GM13976 (cell line): ENCODE results near the gene KCNAB2.

ENCODE experiments used
- DNase-seq: peaks from one replicate; pipeline ENCODE4 v3.0.0; 2012; ENCODE audit warnings: low spot score
- in situ Hi-C: fragments of 300-500 bp; cut with MboI; formaldehyde crosslinking; loops from one replicate; pipeline ENCODE4 v1.12.0; 2022; ENCODE audit warnings: low sequenced_read_pairs, mixed read lengths, inconsistent platforms; ENCODE audit not compliant: unreplicated experiment
- TF ChIP-seq, protein P1 (sequence below): IDR thresholded peaks from 2 replicates; pipeline ENCODE4 v1.5.1; 2012; ENCODE audit warnings: borderline replicate concordance, mild to moderate bottlenecking; ENCODE audit not compliant: insufficient read depth; ENCODE audit errors: extremely low read depth, missing control alignments, control extremely low read depth

Gene KCNAB2

DNA sequence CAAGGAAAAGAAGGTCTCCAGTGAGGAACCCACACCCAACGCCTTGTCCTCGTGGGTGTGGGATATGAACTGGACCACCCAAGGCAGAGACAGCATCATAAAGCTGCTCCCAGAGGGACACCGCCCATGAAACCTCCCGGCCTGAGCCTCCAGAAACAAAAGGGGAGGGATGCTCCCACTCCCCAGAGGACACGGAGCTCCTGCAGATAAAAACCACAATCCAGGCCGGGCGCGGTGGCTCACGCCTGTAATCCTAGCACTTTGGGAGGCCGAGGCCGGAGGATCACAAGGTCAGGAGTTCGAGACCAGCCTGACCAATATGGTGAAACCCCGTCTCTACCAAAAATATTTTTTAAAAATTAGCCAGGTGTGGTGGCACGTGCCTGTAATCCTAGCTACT, 68.1 kb downstream of the KCNAB2 start:
- in situ Hi-C loops = no loop called here
- DNase-seq = no peak
- TF ChIP-seq, protein P1, sequence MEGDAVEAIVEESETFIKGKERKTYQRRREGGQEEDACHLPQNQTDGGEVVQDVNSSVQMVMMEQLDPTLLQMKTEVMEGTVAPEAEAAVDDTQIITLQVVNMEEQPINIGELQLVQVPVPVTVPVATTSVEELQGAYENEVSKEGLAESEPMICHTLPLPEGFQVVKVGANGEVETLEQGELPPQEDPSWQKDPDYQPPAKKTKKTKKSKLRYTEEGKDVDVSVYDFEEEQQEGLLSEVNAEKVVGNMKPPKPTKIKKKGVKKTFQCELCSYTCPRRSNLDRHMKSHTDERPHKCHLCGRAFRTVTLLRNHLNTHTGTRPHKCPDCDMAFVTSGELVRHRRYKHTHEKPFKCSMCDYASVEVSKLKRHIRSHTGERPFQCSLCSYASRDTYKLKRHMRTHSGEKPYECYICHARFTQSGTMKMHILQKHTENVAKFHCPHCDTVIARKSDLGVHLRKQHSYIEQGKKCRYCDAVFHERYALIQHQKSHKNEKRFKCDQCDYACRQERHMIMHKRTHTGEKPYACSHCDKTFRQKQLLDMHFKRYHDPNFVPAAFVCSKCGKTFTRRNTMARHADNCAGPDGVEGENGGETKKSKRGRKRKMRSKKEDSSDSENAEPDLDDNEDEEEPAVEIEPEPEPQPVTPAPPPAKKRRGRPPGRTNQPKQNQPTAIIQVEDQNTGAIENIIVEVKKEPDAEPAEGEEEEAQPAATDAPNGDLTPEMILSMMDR = no peak

DNA sequence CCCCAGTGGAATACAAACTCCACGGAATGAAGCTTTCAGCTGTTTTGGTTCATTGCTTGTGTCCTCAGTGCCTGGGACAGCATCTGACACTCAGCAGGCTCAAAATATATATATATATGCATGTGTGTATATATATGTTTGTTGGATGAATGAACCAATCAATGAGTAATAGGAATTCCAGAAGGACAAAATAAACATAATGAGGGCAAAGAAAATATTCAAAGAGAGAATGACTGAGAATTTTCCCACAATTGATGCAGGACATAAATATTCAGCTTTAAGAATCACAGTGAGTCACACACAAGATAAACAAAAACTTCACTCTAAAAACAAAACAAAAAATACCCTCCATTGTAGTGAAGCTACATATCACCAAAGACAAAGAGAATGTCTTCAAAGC, 70.4 kb downstream of the KCNAB2 start:
- no peak for DNase-seq
- TF ChIP-seq, protein P1 = no peak
- in situ Hi-C loops = no loop called here

DNA sequence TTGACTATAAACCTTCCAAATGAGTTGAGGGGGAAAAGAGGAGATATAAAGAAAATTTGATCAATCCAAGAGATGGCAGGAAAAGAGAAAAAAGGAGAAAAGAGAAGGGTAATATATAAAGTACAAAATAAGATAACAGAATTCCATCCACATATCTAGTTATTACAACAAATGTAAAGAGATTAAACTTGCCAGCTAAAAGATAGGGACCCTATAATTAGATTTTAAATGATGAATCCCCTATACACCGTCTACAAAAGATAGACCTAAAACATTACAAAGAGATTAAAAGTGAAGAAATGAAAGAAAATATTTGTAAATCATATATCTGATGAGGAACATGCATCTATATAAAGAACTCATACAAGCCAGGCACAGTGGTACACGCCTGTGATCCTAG, 71.4 kb downstream of the KCNAB2 start:
- DNase-seq = no peak
- TF ChIP-seq, protein P1 = no peak
- in situ Hi-C loops = no loop called here

DNA sequence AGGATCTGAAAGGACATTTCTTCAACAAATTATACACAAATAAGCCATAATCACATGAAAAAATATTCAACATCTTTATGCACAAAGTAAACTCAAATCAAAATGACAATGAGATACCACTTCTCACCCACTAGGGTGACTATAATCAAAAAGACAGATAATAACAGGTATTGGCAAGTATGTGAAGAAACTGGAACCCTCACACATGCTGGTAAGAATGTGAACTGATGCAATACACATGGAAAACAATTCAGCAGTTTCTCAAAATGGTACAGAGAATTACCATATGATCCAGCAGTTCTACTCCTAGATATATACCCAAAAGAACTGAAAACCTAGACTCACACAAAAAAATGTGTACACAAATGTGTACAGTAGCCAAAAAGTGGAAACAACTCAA, 71.9 kb downstream of the KCNAB2 start:
- DNase-seq = no peak
- in situ Hi-C loops = no loop called here
- TF ChIP-seq, protein P1 = no peak

DNA sequence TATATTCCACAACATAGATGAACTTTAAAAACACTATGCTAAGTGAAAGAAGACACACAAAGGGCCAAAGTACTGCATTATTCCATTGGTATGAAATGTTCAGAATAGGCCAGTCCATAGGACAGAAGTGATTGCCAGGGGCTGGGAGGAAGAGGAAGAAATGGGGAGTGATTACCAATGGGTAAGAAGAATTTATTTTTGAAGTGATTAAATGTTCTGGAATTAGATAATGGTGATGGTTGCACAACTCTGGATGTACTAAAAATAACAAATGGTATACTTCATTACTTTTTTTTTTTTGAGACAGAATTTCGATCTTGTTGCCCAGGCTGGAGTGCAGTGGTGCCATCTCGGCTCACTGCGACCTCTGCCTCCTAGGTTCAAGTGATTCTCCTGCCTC, 72.7 kb downstream of the KCNAB2 start:
- TF ChIP-seq, protein P1 = no peak
- in situ Hi-C loops = no loop called here
- no peak for DNase-seq

DNA sequence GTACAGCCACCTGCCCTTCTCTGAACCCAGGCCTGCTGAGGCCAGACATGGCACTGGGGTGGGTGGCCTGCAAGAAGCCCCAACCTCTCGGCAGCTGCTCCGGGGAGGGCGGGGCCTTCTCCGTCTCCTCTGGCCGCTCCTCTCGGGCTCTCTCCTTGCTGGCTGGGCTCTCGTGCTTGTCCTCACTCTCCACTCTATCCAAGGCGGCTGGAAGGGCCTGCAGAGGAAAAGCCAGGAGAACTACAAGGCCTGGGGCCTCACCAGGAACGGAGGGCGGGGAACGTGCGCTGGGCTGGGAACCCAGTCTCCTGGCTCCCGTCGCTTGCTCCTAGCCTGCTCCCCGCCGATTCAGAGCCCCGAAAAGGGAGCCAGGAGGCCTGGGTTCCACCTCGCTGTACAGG, 75.3 kb downstream of the KCNAB2 start:
- no peak for DNase-seq

More for the DNA sequence above, 75.3 kb downstream of the KCNAB2 start:
- TF ChIP-seq, protein P1 = no peak
- in situ Hi-C loops = no loop called here
